ENCODE results near the gene BBX.

The BBX gene

DNA sequence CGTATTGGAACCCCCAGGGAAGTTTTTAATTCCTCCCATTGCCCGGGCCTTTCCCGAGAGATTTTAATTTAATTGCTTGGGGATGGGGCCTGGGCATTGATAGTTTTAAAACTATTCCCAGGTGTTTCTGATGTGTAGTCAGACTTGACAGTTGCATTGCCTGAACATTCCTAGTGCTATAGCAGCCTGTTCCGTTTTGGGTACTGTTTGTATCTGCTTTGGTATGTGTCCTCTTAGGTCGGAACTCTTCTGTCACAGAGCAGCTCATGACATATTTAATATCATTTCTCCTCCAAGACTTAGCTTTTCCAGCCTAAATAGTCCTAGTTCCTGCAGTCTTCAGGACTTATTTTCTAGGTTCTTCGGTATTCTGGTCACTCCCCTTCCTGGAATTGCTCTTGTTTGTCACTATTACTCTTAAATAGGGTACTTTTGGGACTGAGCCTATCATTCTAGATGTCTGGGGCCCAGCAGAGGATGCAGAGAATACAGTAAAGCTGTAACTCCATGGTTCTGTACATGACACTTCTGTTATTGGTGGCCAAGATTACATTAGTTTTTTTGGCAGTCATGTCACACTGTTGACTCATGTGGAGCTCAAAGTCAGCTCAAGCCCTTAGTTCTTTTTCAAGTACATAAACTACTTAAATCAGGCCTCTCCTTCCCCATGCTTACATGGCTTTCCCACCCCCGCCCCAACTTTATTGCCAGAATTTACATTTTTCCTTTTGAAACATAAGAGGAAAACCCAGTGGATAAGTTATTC, 81.5 kb downstream of the BBX start:
- DNase-seq, result no peak

DNA sequence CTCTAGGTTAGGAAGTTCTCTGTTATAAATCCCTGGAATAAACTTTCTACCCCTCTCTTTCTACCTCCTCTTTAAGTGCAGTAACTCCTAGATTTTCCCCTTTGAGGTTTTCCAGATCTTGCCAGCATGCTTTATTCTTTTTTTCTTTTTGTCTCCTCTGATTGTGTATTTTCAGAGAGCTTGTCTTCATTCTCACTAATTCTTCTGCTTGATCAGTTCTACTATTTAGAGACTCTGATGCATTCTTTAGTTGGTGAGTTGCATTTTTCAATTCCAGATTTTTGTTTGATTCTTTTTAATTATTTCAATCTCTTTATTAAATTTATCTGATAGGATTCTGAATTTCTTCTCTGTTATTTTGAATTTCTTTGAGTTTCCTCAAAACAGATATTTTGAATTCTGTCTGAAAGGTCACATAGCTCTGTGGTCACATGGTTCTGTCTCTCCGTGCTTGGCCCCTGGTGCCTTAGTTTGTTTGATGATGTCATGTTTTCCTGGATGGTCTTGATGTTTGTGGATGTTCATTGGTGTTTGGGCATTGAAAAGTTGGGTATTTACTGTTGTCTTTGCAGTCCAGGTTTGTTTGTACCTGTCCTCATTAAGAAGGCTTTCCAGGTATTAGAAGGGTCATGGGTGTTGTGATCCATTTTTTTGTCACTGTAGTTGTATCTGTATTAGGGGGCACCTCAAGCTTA, 89.2 kb downstream of the BBX start:
- no peak for DNase-seq

DNA sequence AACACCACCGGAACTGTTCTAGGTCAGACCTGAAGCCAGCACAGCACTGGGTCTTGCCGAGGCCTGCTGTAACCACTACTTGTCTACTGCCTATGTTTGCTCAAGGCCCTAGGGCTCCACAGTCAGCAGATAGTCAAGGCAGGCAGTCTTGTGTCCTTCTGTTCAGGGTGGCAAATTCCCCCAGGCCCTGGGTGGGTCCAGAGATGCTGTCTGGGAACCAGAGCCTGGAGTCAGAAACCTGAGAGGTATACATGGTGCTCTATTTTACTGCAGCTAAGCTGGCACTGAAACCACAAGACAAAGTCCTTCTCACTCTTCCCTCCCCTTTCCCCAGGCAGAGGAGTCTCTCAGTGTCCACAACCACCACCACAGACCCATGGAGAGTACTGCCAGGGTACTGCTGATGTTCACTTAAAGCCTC, 89.9 kb downstream of the BBX start:
- no peak for DNase-seq

DNA sequence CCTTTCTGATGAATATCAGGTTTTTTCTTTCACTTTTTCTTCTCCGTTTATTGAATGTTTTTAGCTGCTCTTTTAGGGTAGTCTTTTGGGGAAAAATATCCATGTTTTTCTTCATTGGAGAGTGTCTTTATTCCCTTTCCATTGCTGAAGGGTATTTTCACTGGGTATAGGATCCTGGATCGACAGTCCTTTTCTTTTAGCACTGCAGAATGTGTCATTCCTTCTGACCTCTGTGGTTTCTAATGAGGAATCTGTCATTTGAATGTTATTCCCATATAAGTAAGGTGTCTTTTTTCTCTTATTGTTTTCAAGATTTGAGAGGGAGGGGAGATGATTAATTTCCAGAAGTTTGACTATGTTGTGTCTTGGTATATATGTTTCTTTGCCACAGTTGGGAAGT, 96.8 kb downstream of the BBX start:
- no peak for DNase-seq

DNA sequence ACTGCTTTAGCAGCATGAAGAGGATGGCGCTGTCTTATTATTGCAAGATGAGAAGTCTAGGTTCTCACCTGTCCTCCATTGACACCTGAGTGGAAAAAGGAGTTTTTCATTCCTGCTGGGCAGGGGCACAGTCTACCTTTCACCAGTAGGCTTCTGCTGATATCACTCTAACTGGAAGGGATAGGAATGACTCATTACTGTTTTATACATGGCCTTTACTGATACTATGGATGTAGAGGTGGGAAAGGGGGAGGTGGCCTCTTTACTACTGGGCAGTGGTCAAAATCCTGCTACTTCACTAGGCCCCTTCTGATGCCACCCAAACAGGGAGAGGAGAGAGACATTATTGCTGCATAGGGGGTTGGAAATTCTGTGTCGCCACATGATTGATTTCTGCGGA, 97.8 kb downstream of the BBX start:
- DNase-seq, result no peak

DNA sequence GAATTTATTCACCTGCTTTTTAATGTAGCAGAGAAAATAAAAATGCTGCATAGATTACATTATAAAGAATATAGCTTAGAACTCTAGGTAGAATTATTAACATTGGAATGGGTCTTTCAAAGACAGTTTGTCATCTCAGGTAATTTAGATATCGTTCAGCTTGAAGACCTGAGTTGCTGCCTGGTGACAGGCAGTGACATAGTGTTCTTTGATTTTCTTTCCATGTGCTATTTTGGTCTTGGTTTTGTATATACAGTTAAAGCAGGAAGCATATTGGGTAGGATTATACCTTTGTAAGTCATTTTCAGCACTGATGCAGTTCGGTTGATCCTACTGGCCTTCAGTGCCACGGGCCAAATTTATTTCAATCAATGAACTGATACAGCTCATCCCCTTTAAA, 98.7 kb downstream of the BBX start:
- no peak for DNase-seq

DNA sequence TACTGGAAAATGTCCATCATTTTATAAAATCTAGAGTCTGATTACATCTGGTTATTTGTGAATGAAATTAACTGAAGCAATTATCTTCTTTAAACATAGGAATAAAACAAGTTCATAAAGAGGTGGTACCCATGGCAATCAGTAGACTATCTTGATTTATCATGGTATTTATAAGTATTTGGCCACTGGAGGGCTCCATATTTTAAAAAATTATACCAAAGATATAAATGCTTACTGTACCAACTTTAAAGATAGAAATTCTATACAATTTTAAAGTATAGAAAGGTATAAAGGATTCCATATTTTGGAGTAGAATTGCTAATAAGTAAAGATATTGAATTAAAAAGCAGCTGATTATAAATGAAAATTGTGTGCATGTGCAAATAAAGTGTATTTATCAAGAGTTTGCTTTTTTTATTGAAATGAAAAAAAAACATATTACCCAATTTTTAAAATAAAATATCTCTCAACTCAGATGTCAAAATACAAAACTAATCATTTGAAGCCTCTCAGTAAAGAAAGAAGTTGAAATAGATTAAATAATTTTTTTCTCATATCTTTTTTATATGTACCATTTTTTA, 105.3 kb downstream of the BBX start:
- peak; percentile 17 for DNase-seq

DNA sequence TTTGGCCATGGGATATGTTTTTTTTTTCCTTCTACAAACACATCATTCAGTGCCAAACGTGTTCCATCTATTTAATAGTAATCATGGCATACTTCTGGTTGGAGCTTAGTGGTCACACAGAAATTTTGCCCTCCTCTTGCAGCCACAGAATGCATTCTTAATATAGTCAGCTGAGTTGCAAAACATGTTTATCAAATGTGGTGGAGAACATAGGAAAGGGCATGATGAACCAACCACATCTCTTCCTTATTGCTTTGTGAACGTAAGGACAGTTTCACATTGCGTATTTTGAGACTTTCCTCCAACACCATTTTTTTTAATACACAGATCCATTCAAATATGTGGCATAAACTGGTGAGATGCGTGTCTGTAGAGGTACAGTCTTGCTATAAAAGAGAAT, 106.8 kb downstream of the BBX start:
- no peak for DNase-seq

DNA sequence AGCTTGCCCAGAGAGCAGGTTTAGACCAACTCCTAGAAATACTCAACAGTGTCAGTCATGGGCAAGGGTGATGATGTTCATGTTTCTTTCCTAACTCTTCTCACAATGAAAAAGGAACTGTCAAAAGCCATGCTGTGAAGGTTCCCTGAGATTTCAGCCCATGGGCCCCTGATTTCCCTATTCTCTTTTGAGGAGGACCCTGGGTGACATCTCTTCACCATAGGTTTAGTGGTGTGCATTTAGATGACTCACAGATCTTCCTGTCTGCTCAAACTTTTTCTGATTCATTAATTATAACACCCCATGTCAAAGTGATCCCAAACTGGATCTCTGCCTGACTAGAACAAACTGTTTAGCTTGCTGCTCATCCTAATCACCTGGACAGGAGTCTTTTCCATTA, 108.0 kb downstream of the BBX start:
- no peak for DNase-seq

DNA sequence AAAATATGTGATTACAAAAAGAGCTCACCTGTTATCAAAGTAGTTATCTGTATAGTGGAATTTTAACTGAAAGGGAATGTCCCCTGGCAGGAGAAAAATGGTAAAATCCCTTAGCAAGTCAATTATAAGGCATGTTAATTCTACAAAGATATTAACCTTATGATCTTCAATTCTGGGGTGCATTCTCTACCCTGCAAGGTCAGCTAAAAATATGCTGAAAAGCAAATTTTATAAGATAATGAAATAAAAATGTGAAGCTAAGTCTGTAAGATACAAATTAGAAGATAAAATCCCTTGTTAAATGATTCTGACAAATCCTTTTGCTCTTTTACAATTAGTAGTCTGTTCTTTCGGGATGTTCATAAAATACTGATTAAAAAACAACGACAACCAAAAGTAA, 109.8 kb downstream of the BBX start:
- no peak for DNase-seq

DNA sequence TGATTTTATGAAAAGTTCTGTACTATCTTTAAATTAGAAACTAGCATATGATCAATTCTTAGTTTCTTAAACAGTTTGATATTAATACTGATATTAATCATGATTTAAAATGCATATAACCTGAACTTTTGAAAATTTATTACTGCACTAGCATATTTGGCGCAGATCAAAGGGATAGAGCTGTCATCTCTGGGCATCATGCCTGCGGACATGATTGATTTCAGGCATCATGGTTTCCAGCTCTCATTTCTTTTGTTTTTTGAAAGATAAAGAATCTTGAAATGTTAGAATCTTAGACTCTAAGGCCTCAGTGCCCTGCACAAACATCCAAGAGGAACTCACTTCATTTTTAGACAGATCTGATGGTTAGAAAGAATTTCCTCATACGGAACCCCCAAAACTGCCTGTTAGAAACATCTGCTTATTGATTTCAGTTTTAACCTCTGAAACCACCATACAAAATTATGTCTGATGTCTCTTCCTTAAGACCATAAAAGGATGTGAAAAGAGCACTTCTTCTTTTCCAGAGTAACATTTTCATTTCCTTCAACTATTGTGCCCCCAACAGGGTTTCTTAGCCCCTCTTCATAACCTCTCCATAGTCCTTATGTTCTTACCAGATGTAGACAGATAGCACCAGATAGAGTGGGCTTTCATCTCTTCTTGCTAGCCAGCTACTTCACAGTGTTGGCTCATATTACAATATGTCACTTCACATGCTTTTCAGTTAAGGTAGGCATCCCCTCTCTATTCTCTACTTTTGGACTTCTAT, 110.8 kb downstream of the BBX start:
- peak; percentile 13 for DNase-seq

DNA sequence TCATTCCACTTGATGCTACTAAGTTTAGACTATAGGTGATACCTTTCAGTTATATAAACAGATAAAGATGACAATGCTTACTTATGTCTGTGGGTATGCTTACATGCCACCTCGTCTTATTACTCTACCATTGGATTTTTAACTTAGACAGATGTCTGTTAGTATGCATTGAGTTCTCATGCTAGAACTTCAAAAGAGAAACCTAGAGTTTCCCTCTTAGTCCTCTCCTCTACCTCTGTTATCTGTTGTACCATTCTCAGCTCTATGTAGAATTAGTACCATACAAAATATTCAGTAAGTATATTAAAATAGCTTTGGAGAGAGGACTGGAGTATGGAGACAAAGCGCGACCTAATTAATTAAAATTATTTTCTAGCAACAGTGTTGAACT, 111.3 kb downstream of the BBX start:
- DNase-seq, result no peak

DNA sequence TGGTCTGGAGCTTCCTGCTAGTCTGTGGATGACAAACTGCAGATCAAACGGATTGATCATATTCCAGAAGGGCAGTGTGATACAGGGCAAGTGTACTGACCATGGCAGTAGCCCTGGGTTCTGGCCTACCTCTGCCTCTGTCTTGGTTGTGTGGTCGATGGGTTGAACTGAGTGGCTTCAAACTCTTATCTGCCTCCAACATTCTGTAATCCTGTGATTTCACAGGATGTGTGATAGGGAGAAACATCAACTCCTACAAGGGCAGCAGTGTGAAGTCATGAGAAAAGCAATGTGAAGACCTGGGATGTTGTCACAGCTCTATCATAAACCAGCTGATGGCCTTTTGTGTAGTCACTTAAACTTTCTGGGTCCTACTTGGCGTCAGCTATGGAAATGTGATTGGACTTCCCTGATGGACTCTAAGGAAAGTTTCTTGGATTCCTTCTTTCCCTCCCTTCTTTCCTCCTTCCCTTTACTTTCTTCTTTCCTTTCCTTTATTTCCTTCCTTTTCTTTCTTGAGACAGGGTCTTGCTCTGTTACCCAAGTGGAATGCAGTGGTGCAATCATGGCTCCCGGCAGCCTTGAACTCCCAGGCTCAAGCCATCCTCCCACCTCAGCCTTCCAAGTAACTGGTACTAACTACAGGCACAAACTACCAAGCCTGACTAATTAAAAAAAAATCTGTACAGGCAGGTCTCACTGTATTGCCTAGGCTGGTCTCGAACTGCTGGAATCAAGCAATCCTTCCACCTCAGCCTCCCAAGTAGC, 114.8 kb downstream of the BBX start:
- DNase-seq, result no peak

DNA sequence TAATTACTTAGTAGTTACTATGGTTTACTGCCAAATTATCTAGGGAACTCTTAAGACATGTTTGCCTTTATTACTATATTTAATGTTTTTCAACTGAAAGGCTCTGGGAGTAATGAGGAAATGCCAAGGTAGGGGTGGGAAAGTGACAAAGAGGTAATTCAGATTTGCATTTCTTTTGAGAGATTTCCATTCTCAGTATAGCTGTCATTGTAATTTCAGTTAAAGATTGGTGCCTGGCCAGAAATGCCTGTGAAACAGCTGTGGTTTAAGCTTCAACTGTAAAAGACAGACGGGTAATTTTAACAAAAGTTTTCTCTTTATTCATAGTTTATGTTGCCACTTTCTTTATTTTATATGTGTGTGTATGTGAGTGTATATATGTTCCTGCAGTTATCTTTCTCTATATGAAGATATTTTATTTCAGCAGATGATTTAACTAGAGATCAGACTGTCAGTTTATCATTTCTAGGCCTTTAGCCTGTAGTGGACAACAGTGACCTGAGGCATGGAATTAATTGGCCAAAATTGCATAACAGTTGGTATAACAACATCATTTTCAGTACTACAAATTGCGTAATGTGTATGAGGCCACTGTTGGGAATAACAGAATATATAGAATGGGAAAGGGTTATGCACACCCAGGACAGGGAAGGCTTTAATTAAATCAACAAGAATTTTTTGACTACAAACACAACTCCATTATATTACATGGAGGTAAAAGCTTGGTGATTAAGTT, 119.0 kb downstream of the BBX start:
- no peak for DNase-seq

DNA sequence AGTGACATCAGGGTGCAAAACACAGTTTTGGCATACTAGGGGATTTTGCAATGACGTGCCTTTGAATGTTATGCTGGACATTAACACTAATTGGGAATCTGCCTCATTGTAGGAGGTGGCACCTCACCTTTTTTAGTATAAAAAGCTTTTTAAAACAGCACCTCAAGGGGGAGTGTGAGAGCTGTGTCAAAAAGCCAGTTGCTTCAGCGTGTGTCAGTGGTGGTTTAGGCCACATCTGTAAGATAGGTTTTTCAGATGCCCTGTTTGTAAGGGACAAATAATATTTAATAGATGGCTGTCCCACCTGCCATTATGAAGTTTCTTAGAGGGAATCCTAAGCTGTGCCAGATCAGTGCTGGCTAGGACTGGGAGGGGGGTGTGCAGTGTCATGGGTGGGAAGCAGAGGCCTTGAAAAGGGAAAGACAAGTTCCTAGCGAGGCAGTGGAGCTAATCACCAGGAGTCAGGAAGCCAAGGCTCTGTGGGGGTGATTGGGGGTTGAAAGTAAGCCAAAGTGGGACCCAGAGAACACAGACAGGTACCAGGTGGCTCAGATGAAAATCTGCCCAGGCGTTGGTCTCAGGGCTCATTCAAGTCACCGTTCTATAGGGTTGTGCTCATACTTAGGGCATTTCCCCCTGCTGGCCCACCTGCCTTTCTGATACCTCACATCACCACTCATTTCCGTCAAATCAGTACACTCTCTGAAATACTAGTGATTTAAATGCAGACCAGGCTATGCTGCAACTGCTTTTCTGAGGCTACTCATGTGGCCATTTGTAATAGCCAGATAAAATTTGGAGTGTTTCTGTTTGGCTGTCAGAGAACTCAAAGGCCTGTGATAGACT, 120.5 kb downstream of the BBX start:
- peak; percentile 28 for DNase-seq

DNA sequence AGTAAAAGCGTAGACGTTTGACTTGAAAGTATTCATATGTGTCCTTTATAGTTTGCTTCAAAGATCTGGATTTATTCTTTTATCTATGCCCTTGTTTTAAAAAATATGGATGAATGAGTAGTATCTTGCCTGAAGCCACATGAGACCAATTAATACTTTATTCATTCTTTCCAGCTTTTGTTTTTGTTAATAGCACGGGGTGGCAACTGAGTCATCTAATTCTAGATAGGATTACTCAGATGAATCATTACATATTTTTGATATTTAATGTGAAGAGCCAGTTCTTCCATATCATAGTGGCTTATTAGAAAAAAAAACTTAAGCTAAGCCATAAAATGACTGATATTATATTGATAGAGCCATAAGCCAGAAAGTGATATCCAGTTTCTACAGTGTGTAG, 121.9 kb downstream of the BBX start:
- no peak for DNase-seq

DNA sequence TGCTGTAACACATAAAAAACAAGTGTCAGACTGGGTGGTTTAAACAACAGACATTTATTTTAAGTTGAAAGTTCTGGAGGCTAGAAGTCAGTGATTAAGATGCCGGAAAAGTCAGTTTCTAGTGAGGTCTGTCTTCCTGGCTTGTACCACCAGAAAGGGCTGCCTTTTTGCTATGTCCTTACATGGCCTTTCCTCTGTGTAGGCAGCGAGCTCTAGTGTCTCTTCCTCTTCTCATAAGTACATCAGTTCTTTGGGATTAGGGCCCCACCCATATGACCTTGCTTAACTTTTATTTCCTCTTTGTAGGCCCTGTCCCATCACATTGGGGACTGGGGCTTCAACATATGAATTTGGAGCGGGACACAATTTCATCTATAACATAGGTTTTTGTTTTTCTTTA, 128.0 kb downstream of the BBX start:
- DNase-seq, result no peak

DNA sequence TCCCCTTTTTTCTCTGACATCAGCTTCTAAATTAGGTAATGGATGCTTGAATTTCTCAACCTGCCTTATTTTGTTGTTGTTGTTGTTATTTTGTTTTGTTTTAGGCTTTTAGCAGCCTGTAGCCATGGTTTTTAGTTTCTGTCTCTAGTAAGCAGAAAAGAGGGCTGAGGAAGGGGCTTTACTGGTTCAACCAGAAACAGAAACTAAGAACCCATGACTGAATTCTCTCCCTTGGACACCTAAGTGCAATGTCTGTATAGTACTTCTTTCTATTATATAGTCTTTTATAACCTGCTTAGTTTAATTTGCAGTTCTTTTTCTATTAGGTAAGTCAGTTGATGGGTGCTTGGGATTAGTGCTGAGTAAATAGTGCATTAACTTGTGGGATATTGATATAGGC, 129.0 kb downstream of the BBX start:
- no peak for DNase-seq

DNA sequence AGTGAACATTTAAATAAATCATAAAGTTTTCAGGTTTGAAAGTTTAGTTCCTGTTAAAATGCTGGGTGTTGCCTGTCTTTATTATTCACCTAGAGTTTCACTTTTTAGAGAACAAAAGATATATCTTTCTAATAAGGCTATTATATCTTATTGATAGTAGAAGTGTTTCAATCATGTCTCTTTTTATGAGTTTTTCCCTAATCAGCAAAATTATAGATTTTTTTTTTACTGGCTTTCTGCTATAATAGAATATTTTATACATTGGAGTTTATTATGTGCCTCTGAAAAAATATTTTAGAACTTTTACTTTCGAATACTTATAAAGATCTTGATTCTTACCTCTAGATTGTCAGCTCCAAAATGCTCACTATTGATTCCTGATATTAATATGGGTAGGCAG, 131.5 kb downstream of the BBX start:
- DNase-seq, result no peak

DNA sequence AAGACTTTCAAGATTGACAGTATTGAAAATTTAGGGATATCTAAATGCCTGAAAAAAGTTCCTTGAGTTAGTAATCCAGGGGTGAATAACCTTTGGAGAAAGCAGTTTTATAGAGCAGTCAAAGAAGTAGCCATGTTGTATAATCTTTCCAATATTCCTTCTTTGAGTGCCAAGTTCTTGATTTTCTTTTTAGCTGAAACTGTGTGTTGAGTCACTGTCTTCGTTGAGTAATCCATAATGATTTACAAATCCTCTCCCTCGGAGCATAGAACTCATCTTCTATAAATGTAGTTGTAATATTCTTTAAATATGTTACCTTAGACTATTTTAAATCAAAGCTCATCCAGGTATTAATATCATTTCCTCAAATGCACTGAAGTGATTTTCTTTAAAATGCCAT, 135.2 kb downstream of the BBX start:
- DNase-seq, result no peak

DNA sequence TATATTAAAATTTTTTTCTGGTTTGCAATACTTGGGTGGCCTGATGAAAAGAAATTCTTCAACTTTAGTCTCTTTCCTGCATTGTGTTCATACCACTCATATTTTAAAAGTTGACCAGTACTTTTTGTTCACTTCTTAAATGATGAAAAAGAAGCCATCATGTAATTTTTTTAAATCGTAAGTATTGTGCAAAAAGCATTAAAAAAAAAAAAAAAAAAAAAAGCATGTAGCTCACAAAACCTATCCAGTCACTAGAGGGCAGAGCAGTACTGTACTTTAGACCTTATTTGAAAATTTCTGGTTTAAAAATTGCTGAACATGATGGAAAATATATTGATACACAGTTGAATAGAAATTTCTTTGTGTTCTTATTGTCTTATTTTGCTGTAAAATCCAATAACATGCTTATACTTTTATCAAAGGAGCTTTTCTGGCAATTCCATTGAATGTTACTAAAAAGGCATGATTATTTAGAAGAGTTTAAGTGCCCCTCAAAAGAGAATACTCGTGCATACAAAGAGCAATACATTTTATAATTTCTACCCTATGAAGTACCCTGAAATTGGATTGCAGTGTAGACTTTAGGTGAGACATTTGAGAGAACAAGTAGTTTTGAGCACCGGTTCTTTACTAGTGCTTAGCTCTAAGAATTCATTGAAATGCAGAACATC, 137.7 kb downstream of the BBX start:
- DNase-seq, result peak; percentile 56
